GM19395 (cell line): Measurements from ENCODE around the gene MAP7D2.

Experiments
- ATAC-seq: cut with Tn5 transposase; IDR thresholded peaks from one replicate; pipeline ENCODE4 v1.9.1; 2021; ENCODE audit warnings: mild to moderate bottlenecking, moderate library complexity; ENCODE audit not compliant: unreplicated experiment

MAP7D2 gene

DNA sequence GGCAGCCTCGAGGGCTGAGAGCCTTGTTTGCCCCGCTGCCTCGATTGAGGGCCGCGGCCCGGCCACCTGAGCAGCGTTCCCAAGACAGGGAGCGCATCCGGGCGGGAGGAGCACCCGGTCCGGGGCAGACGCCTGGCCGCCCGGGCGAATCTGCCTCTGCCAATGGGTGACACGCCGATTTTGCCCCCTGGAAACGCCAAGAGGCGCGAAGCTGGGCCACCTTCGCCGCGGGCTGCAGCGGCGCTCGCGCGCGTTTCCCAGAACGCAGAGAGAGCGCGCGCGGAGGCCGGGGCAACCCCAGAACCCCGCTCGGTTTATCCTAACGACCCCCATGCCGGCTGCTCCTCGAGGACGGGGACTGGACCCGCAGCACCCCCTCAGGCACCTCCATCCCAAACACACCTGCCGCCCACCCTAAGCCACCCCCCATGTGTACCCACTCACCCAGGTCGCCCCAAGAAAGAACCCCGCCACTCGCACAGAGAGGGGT is 575 bp downstream of the MAP7D2 start:
- ATAC-seq, result no peak

DNA sequence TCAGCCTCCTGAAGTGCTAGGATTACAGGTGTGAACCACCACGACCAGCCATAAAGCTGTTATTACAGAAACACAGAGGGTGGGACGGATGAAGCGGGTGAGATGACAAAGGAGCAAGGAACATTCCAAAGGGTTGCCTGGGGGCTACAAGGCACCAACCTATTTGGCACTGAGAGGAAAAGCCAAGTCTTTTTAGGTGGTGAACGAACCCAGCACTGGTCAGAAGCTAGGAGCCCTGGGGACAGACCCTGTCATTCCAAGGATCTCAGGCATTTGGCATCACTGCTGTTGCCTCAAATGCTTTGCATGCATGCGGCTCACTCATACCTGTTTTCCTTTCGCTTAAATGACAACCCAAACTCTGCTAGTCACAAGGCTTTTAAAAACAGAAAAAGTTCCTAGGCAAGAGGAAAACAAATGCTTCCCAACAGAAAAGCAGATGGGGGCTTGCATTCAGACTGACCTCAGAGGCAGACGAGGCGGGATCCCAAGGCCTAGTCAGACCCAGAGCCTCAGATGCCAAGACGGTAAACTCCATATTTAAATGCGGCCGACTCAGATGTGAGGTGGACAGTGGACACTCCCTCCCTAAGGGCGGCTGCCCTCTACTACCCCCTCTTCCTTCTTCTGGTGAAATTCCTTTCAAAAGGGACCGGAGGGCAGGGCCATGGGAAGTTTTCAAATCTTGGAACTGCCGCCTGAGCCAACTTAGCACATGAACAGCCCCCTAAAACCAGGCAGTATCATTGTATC is 4.5 kb downstream of the MAP7D2 start:
- no peak for ATAC-seq

DNA sequence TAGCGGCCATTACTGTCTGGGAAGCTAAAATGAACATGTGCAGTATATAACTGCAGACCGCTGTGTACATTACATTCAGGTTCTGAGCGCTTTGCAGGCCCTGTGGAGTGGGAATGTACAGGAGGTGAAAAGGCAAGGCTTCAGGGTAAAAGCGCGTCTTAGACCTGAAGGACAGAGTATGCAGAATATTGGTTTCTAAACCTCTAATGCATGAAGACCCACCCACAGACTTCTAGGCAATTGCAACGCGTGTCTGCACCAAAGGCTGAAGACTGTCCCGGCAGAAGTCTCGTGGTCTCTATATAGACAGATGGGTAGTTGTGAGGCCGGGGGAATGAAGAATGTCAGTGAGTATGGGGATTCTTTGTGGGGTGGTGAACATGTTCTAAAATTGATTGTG is 5.4 kb downstream of the MAP7D2 start:
- no peak for ATAC-seq

DNA sequence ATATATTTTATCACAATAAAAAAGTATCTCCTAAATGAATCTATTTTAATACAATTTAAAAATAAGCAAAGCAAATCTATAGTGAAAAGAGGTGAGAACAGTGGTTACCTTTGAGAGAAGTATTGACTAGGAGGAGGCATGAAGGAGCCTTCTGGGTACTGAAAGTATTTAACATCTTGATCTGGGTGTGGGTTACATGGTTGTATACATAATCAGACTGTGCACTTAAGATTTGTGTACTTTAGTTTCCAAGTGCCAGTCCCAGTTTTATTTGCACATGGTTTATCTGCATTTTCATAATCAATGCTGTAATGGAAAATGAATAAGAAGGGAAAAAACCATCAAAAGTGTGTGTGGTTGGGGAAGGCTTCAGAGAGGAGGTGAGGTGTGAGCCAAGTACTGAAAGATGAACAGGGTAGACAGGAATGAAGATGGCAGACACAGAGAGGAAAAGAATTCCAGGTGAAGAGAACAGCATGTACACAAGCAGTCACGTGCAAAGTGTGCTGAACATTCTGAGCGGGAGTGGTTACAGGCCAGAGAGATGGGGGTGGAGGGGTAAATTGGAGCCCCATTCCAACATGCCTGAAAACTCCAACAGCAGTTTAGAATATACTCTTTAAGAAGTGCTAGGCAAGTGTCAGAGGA is 14.6 kb downstream of the MAP7D2 start:
- no peak for ATAC-seq

DNA sequence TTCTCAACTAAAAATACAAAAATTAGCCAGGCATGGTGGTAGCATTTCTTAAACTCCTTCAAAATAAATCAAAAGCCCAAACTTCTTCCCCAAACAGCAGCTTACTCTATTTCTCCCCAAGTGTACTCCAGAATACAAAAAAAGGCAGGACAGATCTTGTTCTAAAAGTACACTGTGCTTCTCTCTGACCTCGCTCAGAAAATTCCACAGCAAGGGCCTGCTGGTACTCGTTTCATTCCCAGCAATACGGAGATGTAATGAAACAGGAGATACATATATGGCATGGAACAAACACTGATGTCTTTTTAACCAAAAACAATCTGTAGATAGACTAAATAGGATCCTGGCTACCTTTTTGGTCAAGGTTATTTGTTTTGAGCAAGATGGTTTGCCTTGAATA is 25.2 kb downstream of the MAP7D2 start:
- no peak for ATAC-seq

DNA sequence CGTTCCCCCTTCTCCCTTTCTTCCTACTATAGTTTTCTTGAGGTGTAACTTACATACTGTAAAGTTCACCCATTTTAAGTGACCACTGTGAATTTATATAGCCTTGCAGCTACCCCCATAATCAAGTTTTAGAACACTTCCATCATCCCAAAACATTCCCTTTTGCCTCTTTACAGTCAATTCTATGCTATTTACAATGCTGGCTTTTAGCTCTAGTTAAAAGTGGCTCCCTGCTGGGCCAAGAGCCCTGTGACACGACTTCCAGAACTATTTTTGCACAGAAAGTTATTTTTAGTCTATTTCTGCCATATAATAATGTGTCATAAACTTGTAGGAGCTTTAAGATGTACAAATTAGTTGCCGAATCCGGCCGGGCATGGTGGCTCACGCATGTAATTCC is 26.9 kb downstream of the MAP7D2 start:
- no peak for ATAC-seq

DNA sequence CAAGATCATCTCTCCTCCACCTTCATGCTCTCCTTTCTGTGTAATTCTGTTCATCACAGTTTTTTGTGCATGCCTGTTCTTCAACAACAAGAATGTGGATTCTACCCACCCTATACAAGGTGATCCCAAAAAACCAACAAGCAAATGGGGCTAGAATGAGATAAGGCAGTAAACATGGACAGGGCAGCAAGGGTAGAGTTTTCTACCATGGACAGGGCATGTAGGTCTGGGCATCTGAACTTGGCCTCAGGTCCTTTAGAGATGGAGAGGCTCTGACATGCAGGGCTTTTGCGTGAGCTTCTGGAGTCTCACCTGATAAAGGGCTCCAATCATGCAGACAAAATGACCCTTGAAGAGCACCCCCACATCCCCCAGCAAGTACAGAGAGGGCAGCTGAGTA is 36.4 kb downstream of the MAP7D2 start:
- no peak for ATAC-seq

DNA sequence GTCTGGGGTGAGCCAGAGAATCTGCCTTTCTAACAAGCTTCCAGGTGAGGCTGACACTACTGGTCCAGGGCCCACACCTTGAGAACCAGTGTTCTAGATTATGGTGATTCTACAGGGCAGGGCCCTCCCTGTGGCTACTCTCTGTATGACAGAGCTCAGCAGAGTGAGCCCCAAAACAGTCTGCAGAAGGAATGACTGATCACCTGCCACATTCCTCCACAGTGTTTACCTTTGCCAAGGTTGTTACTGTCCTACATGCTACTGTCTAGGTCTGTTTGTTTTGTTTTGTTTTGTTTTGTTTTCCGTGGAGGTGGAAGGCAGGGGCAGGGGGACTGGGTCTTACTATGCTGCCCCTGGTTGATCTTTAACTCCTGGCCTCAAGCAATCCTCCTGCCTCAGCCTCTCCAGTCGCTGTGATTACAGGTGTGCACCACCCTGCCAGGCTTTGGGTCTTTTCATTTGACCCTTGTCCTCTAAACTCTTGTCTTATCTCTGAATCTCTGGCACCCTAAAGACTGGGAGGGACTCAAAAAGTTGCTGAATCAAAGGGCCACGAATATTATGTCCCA is 45.1 kb downstream of the MAP7D2 start:
- no peak for ATAC-seq

DNA sequence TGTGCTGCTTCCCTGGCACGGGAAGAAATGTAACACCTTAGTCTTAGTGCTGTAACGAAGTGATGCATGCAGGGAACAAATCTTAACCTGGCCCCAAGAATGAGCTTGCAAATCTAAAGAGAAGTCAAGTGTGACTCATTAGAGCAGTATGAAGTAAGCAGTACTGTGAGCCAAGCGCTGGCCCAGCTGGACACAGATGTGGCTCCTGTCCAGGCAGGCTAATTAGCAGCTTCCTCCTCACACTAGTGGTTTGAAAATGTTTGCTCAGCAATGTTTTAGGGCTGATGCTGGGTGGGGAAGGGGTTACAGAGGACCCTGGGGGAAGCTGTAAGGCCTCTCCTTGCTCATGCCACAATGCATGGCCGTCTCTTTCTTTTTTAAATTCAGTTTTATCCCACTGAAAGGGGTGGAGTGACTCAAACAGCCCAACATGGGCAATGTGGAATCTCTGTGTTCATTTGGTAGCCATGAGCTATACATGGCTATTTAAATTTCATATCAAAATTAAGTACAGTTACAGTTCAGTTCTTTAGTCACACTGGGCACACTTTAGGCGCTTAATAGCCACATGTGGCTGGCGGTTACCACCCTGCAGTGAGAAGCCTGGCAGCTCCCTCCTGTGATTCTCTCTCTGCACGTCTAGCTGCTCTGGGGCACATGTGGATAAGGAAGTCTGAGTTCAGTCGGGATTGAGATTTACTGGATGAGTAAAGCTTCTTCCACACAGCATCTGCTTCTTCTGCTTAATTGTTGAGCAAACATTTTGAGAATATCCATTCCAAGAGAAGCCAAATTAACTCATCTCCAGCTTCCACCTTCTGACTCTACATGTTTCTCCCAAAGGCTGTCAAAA is 48.8 kb downstream of the MAP7D2 start:
- no peak for ATAC-seq

DNA sequence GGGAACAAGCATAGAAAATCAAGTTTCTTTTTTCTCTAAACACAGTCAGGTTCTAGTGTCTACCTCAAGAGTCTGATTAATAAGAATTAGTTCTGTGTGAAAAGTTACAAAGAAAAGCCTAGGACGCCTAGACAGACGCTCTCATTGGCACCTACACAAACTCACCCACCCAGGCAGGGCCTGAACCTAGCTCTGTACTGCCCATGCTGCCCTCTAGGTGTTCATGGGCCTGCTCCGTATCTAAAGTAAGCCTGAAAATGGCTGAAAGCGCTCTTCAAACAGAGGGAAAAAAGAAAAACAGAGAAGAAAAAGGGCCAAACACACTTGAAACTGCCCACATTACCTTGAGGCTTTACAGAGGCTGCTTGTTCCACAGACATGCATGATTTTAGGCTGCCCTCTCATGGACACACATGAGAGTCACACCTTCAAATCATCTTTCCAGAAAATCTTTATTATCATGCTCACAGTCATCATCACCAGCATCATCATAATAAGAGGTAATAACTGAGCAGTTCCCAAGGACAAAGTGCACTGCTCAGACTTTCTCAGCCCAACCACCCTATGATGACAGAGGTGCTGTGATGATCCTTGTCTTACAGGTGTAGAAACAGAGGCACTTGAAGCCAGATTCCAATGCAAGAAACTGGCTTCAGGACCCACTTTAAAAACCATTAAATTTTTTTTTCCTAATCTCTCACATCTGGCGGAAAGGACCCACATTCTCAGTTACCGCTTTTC is 49.6 kb downstream of the MAP7D2 start:
- peak; percentile 79 for ATAC-seq

DNA sequence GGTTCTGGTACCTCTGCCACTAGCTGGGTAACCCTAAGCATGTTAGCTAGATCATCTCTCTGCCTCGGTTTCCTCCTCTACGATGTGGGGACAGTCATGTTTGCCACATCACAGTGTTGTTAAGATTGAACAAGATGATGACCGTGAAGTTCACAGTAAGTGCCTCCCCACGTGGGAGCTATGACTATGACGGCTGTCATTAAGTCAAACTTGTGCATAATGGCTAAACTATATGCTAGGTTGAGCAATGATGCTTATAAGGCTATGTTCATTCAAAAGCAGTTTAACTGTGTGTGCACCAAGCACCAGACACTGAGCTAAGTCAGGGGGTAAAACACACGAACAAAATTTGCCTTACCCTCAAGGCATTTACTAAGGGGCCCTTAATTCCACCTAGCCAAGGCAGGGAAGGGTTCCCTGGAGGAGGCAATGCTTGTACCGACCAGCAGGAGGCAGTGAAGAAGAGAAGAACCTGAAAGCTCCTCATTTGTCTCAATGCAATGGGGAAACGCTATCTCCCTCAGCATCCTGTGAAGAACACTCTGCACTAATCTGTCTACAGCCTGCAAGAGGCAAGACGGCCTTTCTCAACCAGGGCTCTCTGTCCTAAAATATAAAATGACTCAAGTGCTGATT is 52.9 kb downstream of the MAP7D2 start:
- ATAC-seq, result no peak

DNA sequence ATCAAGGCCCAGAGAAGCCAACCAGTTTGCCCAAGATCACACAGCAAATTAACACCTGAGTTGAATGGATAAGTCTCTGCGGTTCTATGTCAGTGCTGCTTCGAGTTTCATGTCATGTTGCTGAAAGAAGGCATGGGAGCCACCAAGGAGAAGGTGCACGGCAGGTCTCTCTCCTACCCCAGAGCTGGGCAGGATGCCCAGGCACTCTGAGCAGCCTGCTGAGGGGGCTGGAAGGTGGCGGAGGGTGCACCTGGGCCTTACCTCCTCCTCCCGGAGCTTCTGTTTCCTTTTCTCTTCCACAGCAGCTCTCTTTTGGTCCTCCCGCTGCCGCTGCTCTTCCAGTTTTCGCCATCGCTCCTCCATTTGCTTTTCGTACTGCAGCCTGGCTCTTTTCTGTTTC is 53.6 kb downstream of the MAP7D2 start:
- ATAC-seq, result no peak

DNA sequence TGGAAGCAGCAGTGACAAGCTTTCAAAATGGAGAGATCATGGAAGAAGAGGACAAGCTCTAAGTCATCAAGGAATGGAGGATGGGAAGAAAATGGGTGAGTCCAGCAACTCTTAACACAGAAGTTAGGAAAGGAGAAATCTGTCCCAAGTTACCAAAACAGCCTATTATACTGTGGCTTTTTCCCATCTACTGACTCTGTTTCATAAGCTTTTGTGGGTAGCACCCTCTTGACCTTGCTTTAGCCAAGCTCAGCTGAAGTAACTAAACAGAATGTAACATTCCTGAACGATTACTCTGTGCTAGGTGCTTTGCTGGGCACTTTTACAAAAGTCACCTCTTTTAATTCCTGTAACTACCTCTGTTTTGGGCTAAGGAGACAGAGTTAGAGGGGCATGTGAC is 54.9 kb downstream of the MAP7D2 start:
- ATAC-seq, result no peak

DNA sequence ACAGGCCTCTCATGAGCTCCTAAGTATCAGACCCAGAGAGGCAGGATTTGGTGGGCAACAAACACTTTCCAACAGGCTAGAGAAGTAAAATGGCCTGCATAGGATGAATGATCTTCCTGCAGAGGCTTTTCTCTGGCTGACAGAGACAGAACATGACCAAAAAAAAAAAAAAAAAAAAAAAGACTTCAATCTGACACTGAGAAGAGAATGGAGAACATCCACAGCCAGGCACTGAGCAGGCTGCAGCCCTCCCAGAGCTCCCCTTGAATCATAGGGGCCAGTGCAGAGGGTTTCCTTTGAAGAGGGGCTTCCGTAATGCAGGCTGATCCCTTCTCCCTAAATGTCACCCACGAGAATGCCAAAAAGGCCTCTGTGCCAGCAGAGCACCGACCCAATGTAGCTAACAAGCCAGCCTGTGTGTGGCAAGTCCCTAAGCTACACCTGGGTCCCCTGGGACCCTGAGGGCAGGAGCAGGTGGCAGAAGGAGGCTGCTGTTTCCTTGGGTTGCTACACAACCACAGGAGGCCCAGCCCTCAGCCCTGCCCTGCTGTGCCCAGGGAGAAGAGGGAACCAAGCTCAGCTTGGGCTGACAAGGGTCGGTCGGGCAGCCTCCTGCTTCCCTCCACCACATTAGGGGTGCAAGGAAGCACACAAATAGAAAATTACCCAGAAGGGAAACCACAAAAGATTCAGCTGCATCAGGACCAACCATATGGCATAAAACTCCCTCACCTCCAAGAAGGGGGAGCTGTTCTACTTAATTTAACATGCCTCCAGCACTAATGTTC is 55.6 kb downstream of the MAP7D2 start:
- peak; percentile 79 for ATAC-seq

DNA sequence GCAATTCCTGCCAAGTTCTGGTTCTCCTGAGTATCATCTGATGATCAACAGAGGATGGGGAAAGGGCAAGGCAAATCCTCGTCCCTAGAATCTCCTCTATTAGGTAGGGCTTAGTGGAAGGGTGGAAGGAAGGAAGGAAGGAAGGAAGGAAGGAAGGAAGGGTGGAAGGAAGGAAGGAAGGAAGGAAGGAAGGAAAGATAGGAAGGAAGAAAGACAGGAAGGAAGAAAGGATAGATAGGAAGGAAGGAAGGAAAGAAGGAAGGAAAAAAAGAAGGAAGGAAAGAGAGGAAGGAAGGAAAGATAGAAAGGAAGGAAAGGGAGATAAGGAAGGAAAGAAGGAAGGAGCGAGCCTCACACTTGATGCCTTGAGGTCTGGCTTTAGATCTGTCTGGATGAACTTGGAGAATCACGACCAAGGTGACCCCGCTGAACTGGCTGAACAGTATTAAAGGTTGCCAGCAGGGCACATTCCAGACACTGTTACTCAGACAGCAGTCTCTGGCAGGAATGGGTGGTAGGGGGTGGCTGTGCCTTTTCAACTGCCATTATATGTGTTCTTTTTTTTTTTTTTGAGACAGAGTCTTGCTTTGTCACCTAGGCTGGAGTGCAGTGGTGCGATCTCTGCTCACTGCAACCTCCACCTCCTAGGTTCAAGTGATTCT is 57.1 kb downstream of the MAP7D2 start:
- ATAC-seq, result no peak

DNA sequence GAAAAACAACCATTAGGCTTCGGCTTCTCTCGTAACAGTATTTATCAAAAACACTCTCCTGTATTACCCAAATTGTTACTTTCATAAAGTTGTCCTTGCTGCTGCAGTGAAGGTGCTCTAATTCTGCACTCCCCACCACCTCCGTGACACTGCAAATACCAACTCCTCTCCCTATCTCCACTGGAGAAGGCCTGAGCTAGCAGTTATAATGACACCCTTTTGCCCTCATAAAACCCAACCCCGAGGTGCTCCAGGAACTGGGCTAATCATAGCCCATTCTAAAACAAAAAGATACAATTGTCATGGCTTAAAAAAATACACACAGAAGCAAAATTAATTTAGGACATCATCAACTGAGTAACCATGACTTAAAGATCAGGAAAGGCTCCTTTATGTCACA is 59.2 kb downstream of the MAP7D2 start:
- no peak for ATAC-seq

DNA sequence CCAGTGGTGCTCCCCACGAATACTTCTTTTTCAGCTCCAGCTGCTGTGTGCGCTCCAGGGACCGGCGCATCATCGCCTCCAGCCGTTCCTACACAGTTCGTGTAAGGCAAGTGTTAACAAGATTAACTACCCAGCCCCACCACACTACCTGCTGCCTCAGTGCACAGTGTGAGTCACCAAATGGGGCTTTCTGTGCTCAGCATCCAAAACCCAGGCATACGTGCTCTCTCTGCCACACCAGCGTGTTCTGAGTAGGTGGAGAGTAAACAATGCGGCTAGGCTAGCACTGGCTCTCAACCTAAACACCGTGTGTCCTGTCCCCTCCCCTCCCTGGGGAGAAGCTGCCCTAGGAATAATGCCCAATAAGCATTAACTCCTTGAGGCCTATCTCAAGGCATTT is 60.0 kb downstream of the MAP7D2 start:
- no peak for ATAC-seq

DNA sequence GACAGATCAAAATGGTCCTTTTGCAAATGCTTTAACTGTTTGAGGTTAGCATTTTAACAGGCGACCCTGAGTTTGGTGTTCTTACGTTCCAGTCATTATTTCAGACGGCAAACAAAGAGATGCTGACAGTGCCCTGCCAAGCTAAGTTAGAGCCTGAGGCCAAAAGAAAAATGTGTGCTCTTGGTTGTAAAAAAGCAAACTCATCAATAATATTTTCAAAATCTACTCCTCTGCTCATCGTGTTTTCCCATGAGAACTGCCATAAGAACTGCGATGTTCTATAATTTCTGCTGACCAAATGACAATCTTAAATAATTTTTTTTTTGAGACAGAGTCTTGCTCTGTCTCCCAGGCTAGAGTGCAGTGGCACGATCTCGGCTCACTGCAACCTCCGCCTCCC is 63.2 kb downstream of the MAP7D2 start:
- no peak for ATAC-seq

DNA sequence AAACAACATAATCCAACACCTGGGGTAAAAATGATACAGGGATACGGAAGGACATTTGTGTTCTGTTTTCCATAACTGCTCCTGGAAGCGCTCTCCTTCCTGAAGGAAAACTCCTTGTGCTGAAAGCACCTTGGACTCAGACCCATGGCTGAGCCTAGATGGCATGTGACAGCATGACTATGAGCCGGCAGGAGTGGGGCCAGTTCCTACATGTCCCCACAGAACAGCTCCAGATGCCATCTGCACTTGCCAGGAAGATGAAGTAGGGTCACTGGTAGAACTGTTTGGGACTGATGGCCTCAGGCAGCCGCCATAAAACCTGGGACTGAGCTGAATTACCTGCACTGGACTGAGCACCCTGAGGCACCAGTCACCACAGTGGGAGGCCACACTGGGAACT is 69.8 kb downstream of the MAP7D2 start:
- no peak for ATAC-seq
